Aorta (tissue), 5 donors: ENCODE measurements around the gene SLC44A3. TPM values are rescaled to one million over a fixed set of nuclear protein-coding genes. Genes with fewer than 3 reads are reported as not detected.

ENCODE experiments used
- ATAC-seq: fragments of 200-7000 bp; cut with Tn5 transposase; one replicate; pipeline ENCODE4 v1.9.1; 2022; ENCODE audit warnings: moderate library complexity; ENCODE audit not compliant: low FRiP score
- DNase-seq, 2 donors: peaks; one replicate each; pipeline ENCODE4 v3.0.0-alpha.2; 2020
- H3K27ac ChIP-seq, 2 donors: one replicate each; pipeline ENCODE4 v1.5.1; 2013; ENCODE audit warnings: low read length in 2 of 2, mild to moderate bottlenecking in 2 of 2, moderate library complexity in 2 of 2, control low read depth in 1 of 2, inconsistent platforms in 1 of 2, low read depth in 1 of 2
- H3K27me3 ChIP-seq, 2 donors: one replicate each; pipeline ENCODE4 v1.6.1; 2013; ENCODE audit warnings: control low read depth in 1 of 2, low read length in 1 of 2, mild to moderate bottlenecking in 1 of 2, moderate library complexity in 1 of 2; ENCODE audit not compliant: insufficient read depth in 2 of 2, control insufficient read depth in 1 of 2
- H3K36me3 ChIP-seq, 2 donors: one replicate each; pipeline ENCODE4 v1.6.1; 2013; ENCODE audit warnings: control low read depth in 1 of 2, low read length in 1 of 2, mild to moderate bottlenecking in 1 of 2; ENCODE audit not compliant: insufficient read depth in 2 of 2, control insufficient read depth in 1 of 2
- H3K4me1 ChIP-seq, 2 donors: one replicate each; pipeline ENCODE4 v1.6.1; 2013; ENCODE audit warnings: low read length in 2 of 2, control low read depth in 1 of 2, mild to moderate bottlenecking in 1 of 2, moderate library complexity in 1 of 2; ENCODE audit not compliant: insufficient read depth in 2 of 2, control insufficient read depth in 1 of 2
- H3K4me3 ChIP-seq, 2 donors: one replicate each; pipeline ENCODE4 v1.5.1; 2013; ENCODE audit warnings: low read length in 2 of 2, control low read depth in 1 of 2, mild to moderate bottlenecking in 1 of 2
- H3K9me3 ChIP-seq: one replicate; pipeline ENCODE4 v1.6.1; 2013; ENCODE audit warnings: mild to moderate bottlenecking, low read length; ENCODE audit not compliant: control insufficient read depth
- WGBS, 2 donors: extraction: QIAGEN DNeasy Blood & Tissue Kit; methylation state at CpG; one replicate each; pipeline ENCODE4 v1.1.7; 2013; 5-methylcytosine and 5-hydroxymethylcytosine counted together
- intact Hi-C, 2 donors: fragments of 100-400 bp; cut with DNase I; formaldehyde crosslinking; loops; one replicate each; pipeline versions ENCODE4 v1.14.2 to v1.15.0; 2022
- polyA plus RNA-seq, 2 donors: library from polyadenylated mRNA; stranded (reverse); fragments of 200-250 nt; gene quantifications; one replicate each; pipeline ENCODE4 v1.2.3, GENCODE V29; 2013
- total RNA-seq, 2 donors: library from RNA; stranded (reverse); fragmentation: NEBNext Ultra II Directional; extraction: Animal tissue kit (Norgen Biotek cat#: 25700); gene quantifications; one replicate each; pipeline ENCODE4 v1.2.1, GENCODE V29; 2021
- donor health status: healthy with polysubstance abuse.
- donor health status: Bipolar disorder and iron deficiency.
- donor health status: DM: no; HTN: no; CAD: no.
- donor health status: DM: no; HTN: no; CAD: no.
- donor health status: DM: yes; HTN: yes; CAD: no.

The SLC44A3 gene
- total and polyA plus RNA-seq, 4 donors: 2.3 to 7.2 (median 4.3) TPM

DNA sequence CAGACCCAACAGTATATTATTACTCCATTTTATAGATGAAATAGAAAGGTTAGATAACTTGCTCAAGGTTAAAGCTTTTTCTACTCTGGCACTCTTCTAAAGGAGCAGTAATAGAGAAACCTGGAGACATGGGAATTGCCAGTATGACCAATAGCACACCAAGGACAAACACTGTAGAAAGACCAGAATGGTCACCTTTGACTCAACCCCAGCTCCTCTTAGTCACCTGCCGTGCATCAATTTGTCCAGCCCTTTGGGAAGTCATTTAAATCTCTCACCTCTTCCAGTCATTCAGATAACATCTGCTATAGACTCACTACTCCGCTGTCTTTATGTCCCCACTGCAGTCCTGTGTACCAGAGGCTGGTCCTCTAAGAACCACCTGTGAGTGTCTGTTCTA is 23.9 kb upstream of the SLC44A3 start:
- Histone ChIP-seq H3K27ac (no peak overlapping the region), H3K4me1 (peaks cover 2 to 6% of the 10 kb centered on the region in 2 donors), H3K27me3 (no peaks in the 10 kb centered on the region), H3K9me3 (no peaks in the 10 kb centered on the region), H3K36me3 (no peaks in the 10 kb centered on the region), H3K4me3 (no peak overlapping the region)
- WGBS, 2 donors: 96 to 99% methylated on average over 2 of the region's 2 CpGs
- DNase-seq (no peak), ATAC-seq (no peak)
- intact Hi-C loops: no loop called here

DNA sequence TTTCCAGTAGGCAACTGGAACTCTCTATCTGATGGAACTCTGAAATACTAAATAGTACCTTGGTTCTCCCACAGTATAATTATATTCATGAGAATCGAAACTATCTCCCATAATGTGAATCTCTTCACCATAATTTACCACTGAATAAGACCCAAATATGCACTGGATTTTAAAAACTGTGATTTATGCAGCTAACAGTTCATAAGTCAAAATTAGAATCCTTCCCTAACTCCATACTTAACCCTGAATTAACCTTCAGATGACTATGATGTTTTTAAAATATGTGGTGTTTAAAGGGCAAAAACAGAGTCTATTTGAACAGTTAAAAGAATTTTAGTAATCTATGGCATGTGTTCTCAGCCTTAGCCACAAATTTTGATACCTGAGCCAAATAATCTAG is 22.9 kb upstream of the SLC44A3 start:
- Histone ChIP-seq H3K4me1 (peaks cover 2 to 3% of the 10 kb centered on the region in 2 donors), H3K27me3 (no peaks in the 10 kb centered on the region), H3K36me3 (no peaks in the 10 kb centered on the region), H3K4me3 (no peak overlapping the region), H3K9me3 (no peaks in the 10 kb centered on the region), H3K27ac (no peak overlapping the region)
- no peak for DNase-seq
- intact Hi-C loops: no loop called here
- no peak for ATAC-seq
- WGBS, 2 donors: 88 to 96% methylated on average over 1 of the region's 1 CpG

DNA sequence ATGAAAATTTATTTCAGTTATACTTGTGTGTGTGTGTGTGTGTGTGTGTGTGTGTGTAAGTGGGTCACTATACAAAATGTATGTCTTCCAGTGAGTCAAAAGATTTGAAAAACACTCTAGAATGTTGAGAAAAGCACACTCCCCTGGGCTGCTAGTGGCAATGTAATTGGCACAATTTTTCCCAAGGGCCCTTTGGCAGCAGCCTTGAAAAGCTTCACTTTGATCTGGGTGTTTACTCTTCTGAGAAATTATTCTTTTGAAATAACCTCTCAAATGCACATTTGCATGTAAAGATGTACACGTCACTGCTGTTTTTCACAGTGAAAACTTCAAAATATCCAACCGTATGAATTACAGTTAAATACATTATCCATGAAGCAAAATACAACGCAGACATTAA is 22.1 kb upstream of the SLC44A3 start:
- no peaks in the 10 kb centered on the region for H3K9me3 ChIP-seq
- H3K4me3 ChIP-seq: no peak overlapping the region
- no peaks in the 10 kb centered on the region for H3K36me3 ChIP-seq
- intact Hi-C loops: no loop called here
- H3K27me3 ChIP-seq: no peaks in the 10 kb centered on the region
- ATAC-seq: no peak
- peaks cover 2 to 3% of the 10 kb centered on the region in 2 donors for H3K4me1 ChIP-seq
- WGBS, 2 donors: 89 to 90% methylated on average over 3 of the region's 3 CpGs
- no peak overlapping the region for H3K27ac ChIP-seq
- DNase-seq: no peak

DNA sequence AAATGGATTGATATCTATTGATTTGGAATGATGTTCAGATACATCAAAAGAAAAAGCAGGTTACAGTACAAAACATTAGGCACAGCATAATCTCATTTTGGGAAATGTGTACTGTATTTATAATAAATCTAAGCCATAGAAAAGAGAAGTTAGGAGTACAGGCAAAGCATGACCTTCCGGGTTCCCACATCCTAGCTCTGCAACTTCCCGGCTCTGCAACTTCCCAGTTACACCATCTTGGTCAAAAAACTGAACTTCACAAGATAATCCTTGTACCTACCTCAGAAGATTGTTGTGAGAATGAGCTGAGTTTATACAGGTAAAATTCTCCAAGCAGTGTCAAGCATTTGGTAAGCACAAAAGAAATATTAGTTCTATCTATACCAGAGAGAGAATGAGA is 21.7 kb upstream of the SLC44A3 start:
- ATAC-seq: no peak
- no peak overlapping the region for H3K4me3 ChIP-seq
- H3K9me3 ChIP-seq: no peaks in the 10 kb centered on the region
- H3K4me1 ChIP-seq: peaks cover under 1 to 1% of the 10 kb centered on the region in 2 donors
- no peak for DNase-seq
- no peak overlapping the region for H3K27ac ChIP-seq
- H3K27me3 ChIP-seq: no peaks in the 10 kb centered on the region
- intact Hi-C loops: no loop called here
- H3K36me3 ChIP-seq: no peaks in the 10 kb centered on the region
- 92 to 95% methylated on average over 2 of the region's 2 CpGs for WGBS, 2 donors

DNA sequence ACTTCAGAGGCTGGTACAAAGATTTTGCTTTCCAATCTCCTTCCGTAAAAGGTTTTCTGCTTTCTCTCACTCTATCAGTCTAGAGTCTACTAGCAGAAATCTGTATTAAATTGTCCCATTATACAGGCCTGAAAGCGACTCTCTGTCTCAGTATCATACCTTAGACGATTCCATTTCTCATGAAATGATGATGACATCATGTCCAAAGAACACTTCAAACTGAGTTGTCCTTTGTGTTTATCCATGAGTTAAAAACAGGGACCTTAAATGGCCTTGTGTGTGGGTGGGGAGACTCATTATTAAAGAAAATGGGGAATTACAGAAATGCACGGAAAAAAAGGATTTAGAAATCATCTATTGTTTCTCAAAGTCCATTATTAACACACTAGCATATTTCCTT is 21.0 kb upstream of the SLC44A3 start:
- Histone ChIP-seq H3K27me3 (no peaks in the 10 kb centered on the region), H3K4me3 (no peak overlapping the region), H3K4me1 (no peaks in the 10 kb centered on the region), H3K27ac (no peak overlapping the region), H3K36me3 (no peaks in the 10 kb centered on the region), H3K9me3 (no peaks in the 10 kb centered on the region)
- WGBS, 2 donors: 67 to 76% methylated on average over 4 of the region's 4 CpGs
- DNase-seq (no peak), ATAC-seq (no peak)
- intact Hi-C loops: no loop called here

DNA sequence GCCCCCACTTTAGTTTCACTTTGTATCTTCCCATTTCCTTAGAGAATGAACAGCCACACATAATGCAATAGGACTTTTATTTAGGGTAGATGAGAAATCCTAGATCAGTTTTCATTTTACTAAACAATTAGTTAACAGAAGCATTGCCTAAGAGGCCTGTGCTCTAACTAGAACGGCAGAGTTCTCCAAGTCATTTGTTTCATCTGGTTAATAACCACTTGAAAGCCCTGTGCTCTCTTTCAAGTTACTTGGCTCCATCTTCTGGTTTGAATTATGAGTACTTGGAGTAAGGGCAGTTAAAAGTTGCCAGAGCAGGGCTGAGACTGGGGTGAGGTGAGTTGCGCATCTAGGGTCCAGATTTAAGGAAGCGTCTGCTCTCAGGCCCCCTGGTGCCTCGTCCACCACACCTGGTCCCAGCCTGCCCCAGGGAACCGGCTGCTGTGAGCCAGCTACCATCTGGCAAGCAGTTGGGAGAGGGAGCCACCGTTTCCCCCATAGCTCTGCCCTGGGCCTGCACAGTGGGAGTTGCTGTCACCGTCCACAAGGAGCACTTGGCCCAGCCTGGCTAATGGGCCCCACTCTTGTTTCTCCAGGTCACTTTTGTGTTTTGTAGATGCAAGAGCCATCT is 18.1 kb upstream of the SLC44A3 start:
- no peaks in the 10 kb centered on the region for H3K9me3 ChIP-seq
- H3K27me3 ChIP-seq: no peaks in the 10 kb centered on the region
- peak overlapping the region; percentile 26 to 33 for H3K4me3 ChIP-seq
- intact Hi-C loops: loop anchor here in 1 of 2 donors (2.0 kb wide), 1 partner anchor 279 kb away; no protein-coding TSS in a partner anchor
- peak overlapping the region in 1 of 2 donors; percentile 21 for H3K27ac ChIP-seq
- peak; percentile 84 for ATAC-seq
- H3K36me3 ChIP-seq: no peaks in the 10 kb centered on the region
- WGBS, 2 donors: 11 to 12% methylated on average over 7 of the region's 7 CpGs
- peak; percentile 53 to 76 for DNase-seq
- no peaks in the 10 kb centered on the region for H3K4me1 ChIP-seq

DNA sequence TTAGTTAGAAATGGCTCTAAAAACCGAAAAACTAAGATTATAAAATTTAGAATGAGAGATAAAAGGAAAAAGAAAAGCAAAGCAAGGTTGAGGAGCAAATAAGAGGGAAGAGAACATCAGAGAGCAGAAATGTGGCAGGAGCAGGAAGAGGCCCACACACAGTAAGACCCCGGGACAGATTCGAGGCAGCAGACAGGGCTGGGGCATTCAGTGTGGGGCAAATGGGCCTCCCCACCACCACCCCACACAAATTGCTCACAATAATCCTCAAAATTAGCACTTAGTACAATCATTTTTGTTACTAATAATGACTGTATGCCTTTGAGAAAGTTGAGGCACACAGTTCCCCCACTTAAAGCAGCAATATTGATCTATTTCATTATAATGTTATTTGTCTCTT is 17.1 kb upstream of the SLC44A3 start:
- no peaks in the 10 kb centered on the region for H3K36me3 ChIP-seq
- H3K27me3 ChIP-seq: no peaks in the 10 kb centered on the region
- ATAC-seq: no peak
- no peaks in the 10 kb centered on the region for H3K9me3 ChIP-seq
- intact Hi-C loops: loop anchor here in 1 of 2 donors (2.0 kb wide), 1 partner anchor 280 kb away; no protein-coding TSS in a partner anchor
- H3K27ac ChIP-seq: peak overlapping the region in 1 of 2 donors; percentile 44
- WGBS, 2 donors: 92 to 94% methylated on average over 3 of the region's 3 CpGs
- H3K4me3 ChIP-seq: no peak overlapping the region
- no peaks in the 10 kb centered on the region for H3K4me1 ChIP-seq
- DNase-seq: no peak

DNA sequence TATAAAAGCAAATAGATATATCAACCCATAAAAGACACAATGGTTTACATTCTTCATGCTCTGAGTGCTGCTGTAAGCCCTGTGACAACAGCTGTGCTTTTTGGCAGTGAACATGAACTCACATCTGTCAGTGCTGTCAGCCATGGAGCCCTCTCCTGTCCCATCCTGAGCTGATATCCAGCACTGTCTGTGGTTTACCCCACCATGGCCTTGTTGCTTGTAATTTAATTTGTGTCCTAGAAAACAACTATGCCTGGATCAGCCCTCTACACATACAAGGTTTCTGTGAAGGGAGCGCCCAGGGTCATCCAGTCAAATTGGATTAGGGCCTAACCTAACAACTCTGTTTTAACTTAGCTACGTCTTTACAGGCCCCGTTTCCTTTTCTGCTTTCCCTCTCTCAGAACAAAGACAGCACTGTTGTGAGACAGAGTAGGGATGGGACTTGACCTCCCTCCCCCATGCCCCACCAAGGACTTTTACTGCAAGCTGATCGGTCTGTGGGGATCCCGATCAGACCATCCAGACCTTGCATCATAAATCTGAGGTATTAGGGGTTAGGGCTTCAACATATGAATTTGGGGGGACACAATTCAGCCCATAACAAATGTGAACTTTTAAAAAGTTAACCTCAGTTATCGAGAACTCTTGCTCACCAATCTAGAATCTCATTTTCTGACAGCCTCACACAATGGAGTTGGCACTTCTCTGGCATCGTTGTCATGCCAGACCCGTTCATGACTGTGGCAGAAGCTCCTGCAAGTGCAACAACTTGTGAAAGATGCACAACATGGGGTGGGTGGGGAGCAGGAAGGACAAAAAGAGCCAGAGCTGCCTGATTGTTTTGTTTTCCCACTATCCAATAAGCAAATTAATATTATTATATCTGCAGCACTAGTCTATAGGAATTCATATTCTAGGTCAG is 16.4 kb upstream of the SLC44A3 start:
- no peak overlapping the region for H3K4me3 ChIP-seq
- no peak overlapping the region for H3K27ac ChIP-seq
- ATAC-seq (peak; percentile 24), DNase-seq (no peak)
- H3K4me1 ChIP-seq: no peaks in the 10 kb centered on the region
- whole genome bisulfite sequencing, 2 donors: 61 to 66% methylated on average over 8 of the region's 8 CpGs
- no peaks in the 10 kb centered on the region for H3K9me3 ChIP-seq
- no peaks in the 10 kb centered on the region for H3K36me3 ChIP-seq
- H3K27me3 ChIP-seq: no peaks in the 10 kb centered on the region
- intact Hi-C loops: loop anchor here (2.0 kb wide), 1 partner anchor 281 kb away; no protein-coding TSS in a partner anchor
